Upper lobe of left lung (tissue), 6 donors: ENCODE data around the gene LILRB2. TPM values are rescaled to one million over a fixed set of nuclear protein-coding genes. Genes with fewer than 3 reads are reported as not detected.

Experiments
- ATAC-seq, 2 donors: fragments of 200-7000 bp; cut with Tn5 transposase; one replicate each; pipeline ENCODE4 v1.9.1; 2022; ENCODE audit warnings: mild to moderate bottlenecking in 2 of 2, moderate library complexity in 2 of 2; ENCODE audit not compliant: low FRiP score in 2 of 2
- DNase-seq, 2 donors: peaks; one replicate each; pipeline ENCODE4 v3.0.0-alpha.2; 2019 to 2020
- H3K27ac ChIP-seq, 4 donors: fragments of 200-600 bp; sonication (generic); one replicate each; pipeline ENCODE4 v1.5.1; 2016 to 2019
- H3K27me3 ChIP-seq, 4 donors: fragments of 200-600 bp; sonication (generic); one replicate each; pipeline ENCODE4 v1.5.1; 2017 to 2019
- H3K36me3 ChIP-seq, 4 donors: fragments of 200-600 bp; sonication (generic); one replicate each; pipeline ENCODE4 v1.5.1; 2016 to 2019
- H3K4me1 ChIP-seq, 4 donors: fragments of 200-600 bp; sonication (generic); one replicate each; pipeline ENCODE4 v1.5.1; 2018 to 2019
- H3K4me3 ChIP-seq, 4 donors: fragments of 200-600 bp; sonication (generic); one replicate each; pipeline ENCODE4 v1.5.1; 2017 to 2019; ENCODE audit warnings: mild to moderate bottlenecking in 2 of 4, moderate library complexity in 1 of 4
- H3K9me3 ChIP-seq, 4 donors: fragments of 200-600 bp; sonication (generic); one replicate each; pipeline ENCODE4 v1.5.1; 2018 to 2019
- CTCF ChIP-seq, 6 experiments: fragments of 450-650 bp in 4 of 6; fragments of 200-600 bp in 2 of 6; sonication (generic) in 2 of 6; IDR thresholded peaks; one replicate each; pipeline ENCODE4 v1.5.1; 2016 to 2019; ENCODE audit warnings: antibody characterized with exemption in 6 of 6
- EP300 ChIP-seq, 4 donors: sonication (generic); formaldehyde crosslinking; IDR thresholded peaks; one replicate each; pipeline ENCODE4 v1.5.1; 2017; ENCODE audit warnings: antibody characterized with exemption in 4 of 4, control low read depth in 2 of 4
- POLR2A ChIP-seq, 4 donors: fragments of 450-650 bp; IDR thresholded peaks; one replicate each; pipeline ENCODE4 v1.5.1; 2016 to 2017; ENCODE audit warnings: antibody characterized with exemption in 4 of 4, mild to moderate bottlenecking in 2 of 4
- POLR2AphosphoS5 ChIP-seq, 2 donors: sonication (generic); formaldehyde crosslinking; IDR thresholded peaks; one replicate each; pipeline ENCODE4 v1.5.1; 2017; ENCODE audit warnings: antibody characterized with exemption in 2 of 2
- WGBS, 2 donors: methylation state at CpG; one replicate each; pipeline ENCODE4 v1.1.5; 2017 to 2018; 5-methylcytosine and 5-hydroxymethylcytosine counted together
- total RNA-seq, 6 donors: library from RNA; depleted of rRNA in 4 of 6; stranded (reverse); fragments of >200 nt in 4 of 6; gene quantifications; one replicate each; pipeline versions ENCODE4 v1.1.0 to v1.2.1, GENCODE V29; 2016 to 2021
- donor health status: DM: no; HTN: no; CAD: no; lungs with moderate emphysema.
- donor health status: DM: no; HTN: yes; CAD: no; lungs with severe emphysema.

The LILRB2 gene
- total RNA-seq, 6 donors from 2014 or later, result 11.2 to 37.0 (median 22.7) TPM

GRCh38 chr19:54312011-54312410, 31.1 kb upstream of the LILRB2 start:
- no peak for ATAC-seq

GRCh38 chr19:54311486-54311885, 30.6 kb upstream of the LILRB2 start:
- Histone ChIP-seq H3K27me3 (no peaks in the 10 kb centered on the region), H3K4me3 (peak overlapping the region in 1 of 4 donors; percentile 34), H3K27ac (no peak overlapping the region), H3K9me3 (no peaks in the 10 kb centered on the region), H3K4me1 (peaks cover 0 to 3% (median under 1%) of the 10 kb centered on the region in 4 donors), H3K36me3 (no peaks in the 10 kb centered on the region)
- WGBS, 2 donors, result 48 to 80% methylated on average over 1 to 3 of the region's 5 CpGs
- DNase-seq (no peak), ATAC-seq (no peak)
- TF ChIP-seq CTCF (IDR thresholded peaks at IDR 0.05), result no peak
- TF ChIP-seq POLR2AphosphoS5 (IDR thresholded peaks at IDR 0.05), result no peak
- no peak for TF ChIP-seq POLR2A (IDR thresholded peaks at IDR 0.05)
- no peak for TF ChIP-seq EP300 (IDR thresholded peaks at IDR 0.05)

More at GRCh38 chr19:54312011-54312410, 31.1 kb upstream of the LILRB2 start:
- no peaks in the 10 kb centered on the region for H3K36me3 ChIP-seq
- TF ChIP-seq POLR2AphosphoS5 (IDR thresholded peaks at IDR 0.05) (no peak), EP300 (IDR thresholded peaks at IDR 0.05) (no peak)
- peak overlapping the region in 2 of 4 donors; percentile 19 to 34 for H3K4me3 ChIP-seq
- WGBS, 2 donors, result 60% methylated on average over 1 to 6 of the region's 6 CpGs
- H3K27ac ChIP-seq, result peak overlapping the region; percentile 40 to 77 (median 47)
- peaks cover 0 to 6% (median 2%) of the 10 kb centered on the region in 4 donors for H3K4me1 ChIP-seq
- H3K27me3 ChIP-seq, result no peaks in the 10 kb centered on the region
- no peak for DNase-seq
- H3K9me3 ChIP-seq, result no peaks in the 10 kb centered on the region

DNA sequence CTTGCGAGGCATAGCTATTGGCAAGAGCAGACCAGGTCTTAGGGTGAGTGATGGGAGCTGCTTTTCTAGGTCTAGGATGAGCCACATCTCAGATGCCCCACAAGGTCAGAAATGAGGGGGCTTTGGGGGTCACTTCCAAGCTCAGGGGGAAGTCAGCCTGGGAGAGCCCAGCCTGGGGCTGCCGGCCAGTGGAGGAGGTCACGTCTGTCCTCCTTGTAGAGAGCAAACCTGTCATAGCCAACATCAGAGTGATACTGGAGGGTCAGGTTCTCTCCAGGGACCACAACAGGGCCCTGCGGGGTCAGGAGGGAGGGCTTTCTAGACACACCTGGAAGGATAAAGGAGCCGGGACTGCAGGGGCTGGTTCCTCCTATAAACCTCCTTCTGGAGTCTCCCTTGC, 29.6 kb upstream of the LILRB2 start:
- DNase-seq (no peak), ATAC-seq (no peak)
- H3K4me1 ChIP-seq, result no peaks in the 10 kb centered on the region
- no peaks in the 10 kb centered on the region for H3K27me3 ChIP-seq
- no peak overlapping the region for H3K27ac ChIP-seq
- no peaks in the 10 kb centered on the region for H3K9me3 ChIP-seq
- no peaks in the 10 kb centered on the region for H3K36me3 ChIP-seq
- H3K4me3 ChIP-seq, result no peak overlapping the region
- 75 to 80% methylated on average over 4 to 5 of the region's 5 CpGs for WGBS, 2 donors
- TF ChIP-seq POLR2A (IDR thresholded peaks at IDR 0.05), result no peak
- TF ChIP-seq POLR2AphosphoS5 (IDR thresholded peaks at IDR 0.05), result no peak
- TF ChIP-seq CTCF (IDR thresholded peaks at IDR 0.05), result no peak
- TF ChIP-seq EP300 (IDR thresholded peaks at IDR 0.05), result no peak

DNA sequence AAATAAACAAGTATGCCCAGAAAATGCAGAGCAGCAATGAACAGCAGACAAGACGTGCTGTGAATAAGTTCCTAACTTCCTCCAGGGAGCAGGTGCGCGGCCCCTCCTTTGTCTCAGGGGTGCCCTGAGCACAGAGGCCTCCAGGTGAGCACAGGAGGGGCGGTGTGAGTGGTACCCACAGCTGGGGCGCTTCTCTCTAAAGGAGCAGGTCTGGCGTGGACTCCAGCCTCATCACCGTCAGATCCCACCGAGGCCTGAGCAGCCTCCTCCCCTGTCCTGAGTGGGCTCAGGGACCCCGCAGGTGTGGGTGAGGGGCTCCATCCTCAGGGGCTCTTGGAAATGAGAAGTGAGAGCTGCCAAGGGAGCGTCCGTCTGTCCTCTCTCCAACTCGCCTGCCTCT, 28.9 kb upstream of the LILRB2 start:
- ATAC-seq (no peak), DNase-seq (no peak)
- no peaks in the 10 kb centered on the region for H3K27me3 ChIP-seq
- H3K9me3 ChIP-seq, result no peaks in the 10 kb centered on the region
- no peak for TF ChIP-seq EP300 (IDR thresholded peaks at IDR 0.05)
- no peak for TF ChIP-seq POLR2AphosphoS5 (IDR thresholded peaks at IDR 0.05)
- no peak for TF ChIP-seq CTCF (IDR thresholded peaks at IDR 0.05)
- no peak for TF ChIP-seq POLR2A (IDR thresholded peaks at IDR 0.05)
- H3K36me3 ChIP-seq, result no peaks in the 10 kb centered on the region
- no peak overlapping the region for H3K4me3 ChIP-seq
- no peak overlapping the region for H3K27ac ChIP-seq
- WGBS, 2 donors, result 73 to 78% methylated on average over 11 to 12 of the region's 12 CpGs
- no peaks in the 10 kb centered on the region for H3K4me1 ChIP-seq

DNA sequence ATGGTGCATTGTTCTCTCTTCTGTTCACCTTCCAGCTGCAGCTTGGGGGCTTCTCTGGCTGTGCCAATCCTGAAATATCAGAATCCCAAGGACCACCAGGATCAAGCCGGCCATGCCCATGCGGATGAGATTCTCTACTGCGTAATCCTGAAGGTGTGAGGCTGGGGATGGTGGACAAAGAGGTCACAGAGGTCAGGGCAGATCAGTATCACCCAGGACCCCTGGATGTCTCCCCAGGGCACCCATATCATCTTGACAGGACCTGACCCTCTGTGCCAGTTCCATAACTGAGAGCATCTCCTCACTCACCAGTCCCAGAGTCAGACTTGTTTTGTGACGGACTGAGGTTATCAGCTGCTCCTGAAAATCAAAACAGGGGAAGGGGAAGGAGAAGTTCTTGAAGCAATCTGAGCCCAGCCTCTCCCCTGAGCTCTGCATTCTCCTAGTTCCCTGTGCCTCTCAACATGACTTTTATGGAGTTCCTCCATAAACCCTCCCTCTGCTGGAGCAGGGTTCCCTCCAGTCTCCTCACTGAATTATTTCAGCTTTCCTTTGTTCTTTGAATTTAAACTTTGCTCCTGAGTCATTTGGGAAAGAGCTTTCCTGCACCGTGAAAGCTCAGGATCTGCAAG, 26.6 kb upstream of the LILRB2 start:
- no peaks in the 10 kb centered on the region for H3K27me3 ChIP-seq
- DNase-seq (no peak), ATAC-seq (no peak)
- no peak overlapping the region for H3K4me3 ChIP-seq
- TF ChIP-seq POLR2A (IDR thresholded peaks at IDR 0.05), result no peak
- no peak for TF ChIP-seq EP300 (IDR thresholded peaks at IDR 0.05)
- TF ChIP-seq CTCF (IDR thresholded peaks at IDR 0.05), result no peak
- no peak for TF ChIP-seq POLR2AphosphoS5 (IDR thresholded peaks at IDR 0.05)
- no peaks in the 10 kb centered on the region for H3K36me3 ChIP-seq
- WGBS, 2 donors, result 73 to 82% methylated on average over 2 to 5 of the region's 5 CpGs
- H3K9me3 ChIP-seq, result no peaks in the 10 kb centered on the region
- no peak overlapping the region for H3K27ac ChIP-seq
- no peaks in the 10 kb centered on the region for H3K4me1 ChIP-seq
